Caco-2 (cell line): ENCODE results near the gene CCM2. TPM values are rescaled to one million over a fixed set of nuclear protein-coding genes. Genes with fewer than 3 reads are reported as not detected.

Experiments used
- BruUV-seq: library from RNA; stranded (reverse); fragments of 400-500 nt; replicated peaks from 2 replicates; lab custom pipeline; 2021; lab: Mats Ljungman, UMichigan
- CTCF ChIA-PET: fragments of 300-600 bp; sonication (Branson Sonifier 250); formaldehyde crosslinking; loops from one replicate; lab custom pipeline; 2022; ENCODE audit warnings: antibody characterized with exemption; lab: Charles Lee
- POLR2A ChIA-PET: fragments of 300-600 bp; sonication (Branson Sonifier 250); formaldehyde crosslinking; loops from one replicate; lab custom pipeline; 2022; ENCODE audit warnings: antibody characterized with exemption; lab: Charles Lee
- DNase-seq, 2 experiments: peaks; one replicate each; pipeline versions ENCODE4 v3.0.0 to v3.0.0-alpha.2; 2020 to 2022
- H3K27me3 ChIP-seq: replicated peaks from 2 replicates; pipeline ENCODE4 v1.6.0; 2011; ENCODE audit warnings: low read length; ENCODE audit not compliant: control insufficient read depth, insufficient read depth
- H3K36me3 ChIP-seq: 2 replicates; pipeline ENCODE4 v1.5.1; 2011; ENCODE audit warnings: low read length; ENCODE audit not compliant: control insufficient read depth, insufficient read depth
- H3K4me1 ChIP-seq: fragments of 250-450 bp; sonication (Bioruptor Pico); 2 replicates; pipeline ENCODE4 v1.5.1; 2020; ENCODE audit warnings: mild to moderate bottlenecking
- H3K4me3 ChIP-seq: 2 replicates; pipeline ENCODE4 v1.5.1; 2011; ENCODE audit warnings: low read depth, mild to moderate bottlenecking, control low read depth, low read length
- H3K9me3 ChIP-seq: fragments of 250-450 bp; sonication (Bioruptor Pico); 2 replicates; pipeline ENCODE4 v1.5.1; 2020; ENCODE audit warnings: mild to moderate bottlenecking, moderate library complexity
- H3K27ac Mint-ChIP-seq: one replicate; pipeline ENCODE4 v1.8.0; 2022; ENCODE audit warnings: mixed read lengths; ENCODE audit not compliant: unreplicated experiment
- H3K27me3 Mint-ChIP-seq: one replicate; pipeline ENCODE4 v1.8.0; 2022; ENCODE audit warnings: mixed read lengths; ENCODE audit not compliant: insufficient read depth, unreplicated experiment
- H3K36me3 Mint-ChIP-seq: one replicate; pipeline ENCODE4 v1.8.0; 2022; ENCODE audit warnings: mild to moderate bottlenecking, mixed read lengths; ENCODE audit not compliant: insufficient read depth, unreplicated experiment
- H3K4me1 Mint-ChIP-seq: one replicate; pipeline ENCODE4 v1.8.0; 2022; ENCODE audit warnings: low read depth, mixed read lengths; ENCODE audit not compliant: unreplicated experiment
- H3K4me3 Mint-ChIP-seq: one replicate; pipeline ENCODE4 v1.8.0; 2022; ENCODE audit warnings: mild to moderate bottlenecking, moderate library complexity, mixed read lengths; ENCODE audit not compliant: unreplicated experiment
- H3K9me3 Mint-ChIP-seq: one replicate; pipeline ENCODE4 v1.8.0; 2022; ENCODE audit warnings: mixed read lengths; ENCODE audit not compliant: unreplicated experiment
- intact Hi-C: fragments of 100-400 bp; cut with micrococcal nuclease; formaldehyde crosslinking; loops from one replicate; pipeline ENCODE4 v1.10.0; 2022; ENCODE audit not compliant: unreplicated experiment
- total RNA-seq: library from RNA; stranded (reverse); gene quantifications from 2 replicates; pipeline ENCODE4 v1.2.3, GENCODE V29; 2022
- TF ChIP-seq, protein P1 (sequence below), 2 experiments: fragments of 200-600 bp in 1 of 2; IDR thresholded peaks; 1 replicate in 1 of 2; 2 replicates in 1 of 2; pipeline versions ENCODE4 v1.5.1 to v1.8.0; 2011 to 2022; ENCODE audit warnings: antibody characterized with exemption in 1 of 2, control low read depth in 1 of 2, inconsistent platforms in 1 of 2, low read depth in 1 of 2, low read length in 1 of 2, mild to moderate bottlenecking in 1 of 2, moderate library complexity in 1 of 2; ENCODE audit not compliant: insufficient read depth in 1 of 2, severe bottlenecking in 1 of 2, unreplicated experiment in 1 of 2

CCM2 gene
- total RNA-seq, 1 experiment from 2014 or later, result 28.2 TPM

GRCh38 chr7:45054442-45054841, 54.4 kb downstream of the CCM2 start:
- DNase-seq, result peak in 1 of 2 experiments; percentile 14
- intact Hi-C loops, result no loop called here
- H3K4me1 Mint-ChIP-seq, result peaks cover 7% of the 10 kb centered on the region
- ChIA-PET POLR2A (no interaction called here), CTCF (no interaction called here)
- H3K27ac Mint-ChIP-seq, result no peak overlapping the region
- Histone ChIP-seq H3K4me1 (no peaks in the 10 kb centered on the region), H3K9me3 (no peaks in the 10 kb centered on the region), H3K36me3 (no peaks in the 10 kb centered on the region; the same call in 1 of the 2 replicates), H3K27me3 (no peaks in the 10 kb centered on the region), H3K4me3 (no peak overlapping the region)
- H3K36me3 Mint-ChIP-seq, result no peaks in the 10 kb centered on the region
- no TSS peak for BruUV-seq
- H3K4me3 Mint-ChIP-seq, result no peak overlapping the region
- TF ChIP-seq, protein P1, sequence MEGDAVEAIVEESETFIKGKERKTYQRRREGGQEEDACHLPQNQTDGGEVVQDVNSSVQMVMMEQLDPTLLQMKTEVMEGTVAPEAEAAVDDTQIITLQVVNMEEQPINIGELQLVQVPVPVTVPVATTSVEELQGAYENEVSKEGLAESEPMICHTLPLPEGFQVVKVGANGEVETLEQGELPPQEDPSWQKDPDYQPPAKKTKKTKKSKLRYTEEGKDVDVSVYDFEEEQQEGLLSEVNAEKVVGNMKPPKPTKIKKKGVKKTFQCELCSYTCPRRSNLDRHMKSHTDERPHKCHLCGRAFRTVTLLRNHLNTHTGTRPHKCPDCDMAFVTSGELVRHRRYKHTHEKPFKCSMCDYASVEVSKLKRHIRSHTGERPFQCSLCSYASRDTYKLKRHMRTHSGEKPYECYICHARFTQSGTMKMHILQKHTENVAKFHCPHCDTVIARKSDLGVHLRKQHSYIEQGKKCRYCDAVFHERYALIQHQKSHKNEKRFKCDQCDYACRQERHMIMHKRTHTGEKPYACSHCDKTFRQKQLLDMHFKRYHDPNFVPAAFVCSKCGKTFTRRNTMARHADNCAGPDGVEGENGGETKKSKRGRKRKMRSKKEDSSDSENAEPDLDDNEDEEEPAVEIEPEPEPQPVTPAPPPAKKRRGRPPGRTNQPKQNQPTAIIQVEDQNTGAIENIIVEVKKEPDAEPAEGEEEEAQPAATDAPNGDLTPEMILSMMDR (IDR thresholded peaks at IDR 0.05; ENCODE audit: insufficient read depth in 1 of 2, low read depth in 1 of 2, low read length in 1 of 2, severe bottlenecking in 1 of 2, unreplicated experiment in 1 of 2), result no peak
- H3K9me3 Mint-ChIP-seq, result no peaks in the 10 kb centered on the region
- no peaks in the 10 kb centered on the region for H3K27me3 Mint-ChIP-seq

GRCh38 chr7:45055016-45055415, 55.0 kb downstream of the CCM2 start:
- Histone ChIP-seq H3K4me3 (no peak overlapping the region), H3K27me3 (no peaks in the 10 kb centered on the region), H3K36me3 (no peaks in the 10 kb centered on the region; the same call in 1 of the 2 replicates), H3K4me1 (no peaks in the 10 kb centered on the region), H3K9me3 (no peaks in the 10 kb centered on the region)
- TF ChIP-seq, protein P1 (IDR thresholded peaks at IDR 0.05; ENCODE audit: insufficient read depth in 1 of 2, low read depth in 1 of 2, low read length in 1 of 2, severe bottlenecking in 1 of 2, unreplicated experiment in 1 of 2), result no peak
- Mint-ChIP-seq H3K4me1 (peaks cover 7% of the 10 kb centered on the region), H3K36me3 (no peaks in the 10 kb centered on the region), H3K27me3 (no peaks in the 10 kb centered on the region), H3K4me3 (no peak overlapping the region), H3K27ac (no peak overlapping the region), H3K9me3 (no peaks in the 10 kb centered on the region)
- ChIA-PET CTCF (no interaction called here), POLR2A (no interaction called here)
- intact Hi-C loops, result no loop called here
- DNase-seq, result no peak
- no TSS peak for BruUV-seq

GRCh38 chr7:45055594-45056219, 55.7 kb downstream of the CCM2 start:
- Histone ChIP-seq H3K4me3 (no peak overlapping the region), H3K4me1 (no peaks in the 10 kb centered on the region), H3K27me3 (no peaks in the 10 kb centered on the region), H3K9me3 (no peaks in the 10 kb centered on the region), H3K36me3 (no peaks in the 10 kb centered on the region; the same call in 1 of the 2 replicates)
- no peak overlapping the region for H3K27ac Mint-ChIP-seq
- H3K36me3 Mint-ChIP-seq, result no peaks in the 10 kb centered on the region
- POLR2A ChIA-PET, result no interaction called here
- no peak overlapping the region for H3K4me3 Mint-ChIP-seq
- CTCF ChIA-PET, result no interaction called here
- intact Hi-C loops, result no loop called here
- DNase-seq, result peak in 1 of 2 experiments; percentile 1
- H3K4me1 Mint-ChIP-seq, result peaks cover 7% of the 10 kb centered on the region
- TF ChIP-seq, protein P1 (IDR thresholded peaks at IDR 0.05; ENCODE audit: insufficient read depth in 1 of 2, low read depth in 1 of 2, low read length in 1 of 2, severe bottlenecking in 1 of 2, unreplicated experiment in 1 of 2), result no peak
- H3K27me3 Mint-ChIP-seq, result no peaks in the 10 kb centered on the region
- H3K9me3 Mint-ChIP-seq, result no peaks in the 10 kb centered on the region
- BruUV-seq, result no TSS peak
